Liver (tissue), 9 donors: ENCODE results near the gene IQCF6. TPM values are rescaled to one million over a fixed set of nuclear protein-coding genes. Genes with fewer than 3 reads are reported as not detected.

Source experiments
- DNase-seq: peaks from one replicate; pipeline ENCODE4 v3.0.0-alpha.2; 2017; ENCODE audit warnings: low spot score
- H3K27ac ChIP-seq, 2 donors: one replicate each; pipeline ENCODE4 v1.7.0; 2013; ENCODE audit warnings: inconsistent platforms in 2 of 2, low read length in 2 of 2, control low read depth in 1 of 2, low read depth in 1 of 2, mild to moderate bottlenecking in 1 of 2
- H3K27me3 ChIP-seq, 4 donors: one replicate each; pipeline versions ENCODE4 v1.6.1 to v1.7.0; 2013; ENCODE audit warnings: low read length in 3 of 4, inconsistent platforms in 1 of 4, mild to moderate bottlenecking in 1 of 4, moderate library complexity in 1 of 4; ENCODE audit not compliant: control insufficient read depth in 4 of 4, insufficient read depth in 4 of 4
- H3K36me3 ChIP-seq, 4 donors: one replicate each; pipeline versions ENCODE4 v1.6.1 to v1.7.0; 2013; ENCODE audit warnings: low read length in 3 of 4, mild to moderate bottlenecking in 3 of 4, low read depth in 1 of 4, moderate library complexity in 1 of 4; ENCODE audit not compliant: control insufficient read depth in 4 of 4, insufficient read depth in 3 of 4
- H3K4me1 ChIP-seq, 4 donors: one replicate each; pipeline versions ENCODE4 v1.6.1 to v1.7.0; 2013; ENCODE audit warnings: low read length in 3 of 4, mild to moderate bottlenecking in 3 of 4, moderate library complexity in 1 of 4; ENCODE audit not compliant: control insufficient read depth in 4 of 4, insufficient read depth in 4 of 4
- H3K4me3 ChIP-seq, 3 donors: one replicate each; pipeline versions ENCODE4 v1.6.1 to v1.7.0; 2013; ENCODE audit warnings: low read length in 3 of 3, control low read depth in 1 of 3, low read depth in 1 of 3, mild to moderate bottlenecking in 1 of 3
- H3K9ac ChIP-seq, 2 donors: one replicate each; pipeline ENCODE4 v1.7.0; 2013; ENCODE audit warnings: low read length in 2 of 2, mild to moderate bottlenecking in 2 of 2, moderate library complexity in 2 of 2, control low read depth in 1 of 2, low read depth in 1 of 2
- H3K9me3 ChIP-seq, 4 donors: one replicate each; pipeline versions ENCODE4 v1.6.1 to v1.7.0; 2013; ENCODE audit warnings: low read length in 3 of 4; ENCODE audit not compliant: control insufficient read depth in 4 of 4
- EGR1 ChIP-seq, 2 donors: IDR thresholded peaks; 2 replicates each; pipeline ENCODE4 v1.6.1; 2016 to 2018; ENCODE audit warnings: antibody characterized with exemption in 2 of 2, low read depth in 2 of 2
- FOXA1 ChIP-seq: IDR thresholded peaks from 2 replicates; pipeline ENCODE4 v1.6.1; 2016; ENCODE audit warnings: antibody characterized with exemption
- FOXA2 ChIP-seq: IDR thresholded peaks from 2 replicates; pipeline ENCODE4 v1.6.1; 2016; ENCODE audit warnings: antibody characterized with exemption
- GABPA ChIP-seq, 2 donors: IDR thresholded peaks in 1 of 2; conservative IDR thresholded peaks in 1 of 2; 2 replicates each; pipeline ENCODE4 v1.6.1; 2016; ENCODE audit warnings: antibody characterized with exemption in 2 of 2, mild to moderate bottlenecking in 1 of 2, moderate library complexity in 1 of 2
- HNF4A ChIP-seq, 2 donors: conservative IDR thresholded peaks; 2 replicates each; pipeline ENCODE4 v1.6.1; 2016; ENCODE audit warnings: antibody characterized with exemption in 2 of 2, mild to moderate bottlenecking in 2 of 2
- HNF4G ChIP-seq: IDR thresholded peaks from 2 replicates; pipeline ENCODE4 v1.6.1; 2016; ENCODE audit warnings: antibody characterized with exemption
- JUND ChIP-seq, 2 donors: IDR thresholded peaks; 2 replicates each; pipeline ENCODE4 v1.6.1; 2016; ENCODE audit warnings: antibody characterized with exemption in 2 of 2
- MAX ChIP-seq: IDR thresholded peaks from 2 replicates; pipeline ENCODE4 v1.6.1; 2016; ENCODE audit warnings: antibody characterized with exemption
- NR2F2 ChIP-seq: IDR thresholded peaks from 2 replicates; pipeline ENCODE4 v1.6.1; 2016; ENCODE audit warnings: antibody characterized with exemption
- RAD21 ChIP-seq, 2 donors: IDR thresholded peaks; 2 replicates each; pipeline ENCODE4 v1.6.1; 2016; ENCODE audit warnings: antibody characterized with exemption in 2 of 2, mild to moderate bottlenecking in 2 of 2
- REST ChIP-seq: IDR thresholded peaks from 2 replicates; pipeline ENCODE4 v1.6.1; 2016; ENCODE audit warnings: antibody characterized with exemption, mild to moderate bottlenecking
- SP1 ChIP-seq: IDR thresholded peaks from 2 replicates; pipeline ENCODE4 v1.6.1; 2018; ENCODE audit warnings: antibody characterized with exemption, mild to moderate bottlenecking
- TAF1 ChIP-seq: conservative IDR thresholded peaks from 2 replicates; pipeline ENCODE4 v1.6.1; 2016; ENCODE audit warnings: antibody characterized with exemption, mild to moderate bottlenecking
- YY1 ChIP-seq: IDR thresholded peaks from 2 replicates; pipeline ENCODE4 v1.6.1; 2016; ENCODE audit warnings: antibody characterized with exemption, mild to moderate bottlenecking
- ZBTB33 ChIP-seq: IDR thresholded peaks from 2 replicates; pipeline ENCODE4 v1.6.1; 2016; ENCODE audit warnings: antibody characterized with exemption
- WGBS: extraction: QIAGEN DNeasy Blood & Tissue Kit; methylation state at CpG from one replicate; pipeline ENCODE4 v1.1.7; 2013; 5-methylcytosine and 5-hydroxymethylcytosine counted together
- polyA plus RNA-seq, 2 donors: library from polyadenylated mRNA; stranded (reverse) in 1 of 2; unstranded in 1 of 2; fragments of 200-250 nt in 1 of 2; fragments of >200 nt in 1 of 2; fragmentation: Nextera tagmentation in 1 of 2; extraction: Ambion mirVana in 1 of 2; gene quantifications; one replicate each; pipeline versions ENCODE4 v1.2.1 to v1.2.3, GENCODE V29; 2013 to 2015
- total RNA-seq, 2 donors: library from RNA; depleted of rRNA; stranded (reverse); fragments of >200 nt; gene quantifications; one replicate each; pipeline ENCODE4 v1.2.3, GENCODE V29; 2014
- TF ChIP-seq, protein P1 (sequence below): IDR thresholded peaks from 2 replicates; pipeline ENCODE4 v1.6.1; 2016; ENCODE audit warnings: antibody characterized with exemption
- TF ChIP-seq, protein P2 (sequence below): fragments of 150-350 bp; IDR thresholded peaks from 2 replicates; pipeline ENCODE4 v1.5.1; 2017; ENCODE audit warnings: improper control_type of control experiment, low read depth, low read length; ENCODE audit not compliant: missing input control
- donor health status: healthy.
- donor health status: healthy.
- donor health status: healthy.
- donor health status: healthy.
- donor health status: healthy.

The IQCF6 gene
- total and polyA plus RNA-seq, 4 donors = not detected

GRCh38 chr3:51796854-51797253, 17.8 kb upstream of the IQCF6 start:
- no peaks in the 10 kb centered on the region for H3K9me3 ChIP-seq
- H3K4me1 ChIP-seq = no peaks in the 10 kb centered on the region
- H3K9ac ChIP-seq = no peak overlapping the region
- no peak overlapping the region for H3K27ac ChIP-seq
- 90% methylated on average over 1 of the region's 1 CpG for WGBS
- DNase-seq = no peak
- H3K36me3 ChIP-seq = no peaks in the 10 kb centered on the region
- TF ChIP-seq ZBTB33 (no peak), FOXA2 (no peak), HNF4G (no peak), MAX (no peak), HNF4A (conservative IDR thresholded peaks at IDR 0.05) (no peak), REST (no peak), JUND (IDR thresholded peaks at IDR 0.05) (no peak), SP1 (no peak)
- TF ChIP-seq, protein P1, sequence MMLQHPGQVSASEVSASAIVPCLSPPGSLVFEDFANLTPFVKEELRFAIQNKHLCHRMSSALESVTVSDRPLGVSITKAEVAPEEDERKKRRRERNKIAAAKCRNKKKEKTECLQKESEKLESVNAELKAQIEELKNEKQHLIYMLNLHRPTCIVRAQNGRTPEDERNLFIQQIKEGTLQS = no peak
- TF ChIP-seq, protein P2, sequence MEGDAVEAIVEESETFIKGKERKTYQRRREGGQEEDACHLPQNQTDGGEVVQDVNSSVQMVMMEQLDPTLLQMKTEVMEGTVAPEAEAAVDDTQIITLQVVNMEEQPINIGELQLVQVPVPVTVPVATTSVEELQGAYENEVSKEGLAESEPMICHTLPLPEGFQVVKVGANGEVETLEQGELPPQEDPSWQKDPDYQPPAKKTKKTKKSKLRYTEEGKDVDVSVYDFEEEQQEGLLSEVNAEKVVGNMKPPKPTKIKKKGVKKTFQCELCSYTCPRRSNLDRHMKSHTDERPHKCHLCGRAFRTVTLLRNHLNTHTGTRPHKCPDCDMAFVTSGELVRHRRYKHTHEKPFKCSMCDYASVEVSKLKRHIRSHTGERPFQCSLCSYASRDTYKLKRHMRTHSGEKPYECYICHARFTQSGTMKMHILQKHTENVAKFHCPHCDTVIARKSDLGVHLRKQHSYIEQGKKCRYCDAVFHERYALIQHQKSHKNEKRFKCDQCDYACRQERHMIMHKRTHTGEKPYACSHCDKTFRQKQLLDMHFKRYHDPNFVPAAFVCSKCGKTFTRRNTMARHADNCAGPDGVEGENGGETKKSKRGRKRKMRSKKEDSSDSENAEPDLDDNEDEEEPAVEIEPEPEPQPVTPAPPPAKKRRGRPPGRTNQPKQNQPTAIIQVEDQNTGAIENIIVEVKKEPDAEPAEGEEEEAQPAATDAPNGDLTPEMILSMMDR = no peak
- no peak overlapping the region for H3K4me3 ChIP-seq
- peaks cover 0 to 5% (median 0%) of the 10 kb centered on the region in 4 donors for H3K27me3 ChIP-seq

- peaks cover 0 to 5% (median 0%) of the 10 kb centered on the region in 4 donors for H3K27me3 ChIP-seq
- no peak overlapping the region for H3K4me3 ChIP-seq
- no peaks in the 10 kb centered on the region for H3K4me1 ChIP-seq
- no peak overlapping the region for H3K9ac ChIP-seq
- no peak for DNase-seq
- WGBS = 63% methylated on average over 2 of the region's 2 CpGs
- H3K9me3 ChIP-seq = no peaks in the 10 kb centered on the region
- no peaks in the 10 kb centered on the region for H3K36me3 ChIP-seq
- no peak overlapping the region for H3K27ac ChIP-seq
- TF ChIP-seq JUND (IDR thresholded peaks at IDR 0.05) (no peak), NR2F2 (no peak), ZBTB33 (no peak), GABPA (IDR thresholded peaks at IDR 0.05 in 1 of 2, conservative IDR thresholded peaks at IDR 0.05 in 1 of 2) (no peak), RAD21 (IDR thresholded peaks at IDR 0.05) (no peak), FOXA1 (no peak), YY1 (no peak), EGR1 (IDR thresholded peaks at IDR 0.05; ENCODE audit: low read depth in 2 of 2) (no peak), REST (no peak), TAF1 (no peak)
- TF ChIP-seq, protein P1 = no peak
Measured at GRCh38 chr3:51794206-51794605, 15.2 kb upstream of the IQCF6 start.
